GM23248 (cell line): Measurements from ENCODE around the gene ANGPT4.

ENCODE experiments used
- EZH2 ChIP-seq: fragments of 200-600 bp; sonication (generic); IDR thresholded peaks from 2 replicates; pipeline ENCODE4 v1.6.1; 2018; ENCODE audit warnings: antibody characterized with exemption, mild to moderate bottlenecking; ENCODE audit not compliant: insufficient read depth, poor library complexity, severe bottlenecking
- EZH2phosphoT487 ChIP-seq: fragments of 200-600 bp; sonication (generic); IDR thresholded peaks from 2 replicates; pipeline ENCODE4 v1.6.1; 2018; ENCODE audit warnings: antibody characterized with exemption, moderate library complexity, mild to moderate bottlenecking, low read depth; ENCODE audit not compliant: insufficient read depth

- no peak for TF ChIP-seq EZH2phosphoT487
- no peak for TF ChIP-seq EZH2
Measured at GRCh38 chr20:910870-911770, 5.0 kb downstream of the ANGPT4 start.
